ENCODE data around the gene DCAF6.
"Not testable (repeated sequence)": the region's sequence is repeated elsewhere in the genome, so short reads cannot be mapped to it uniquely, and the experiment has no call there.

The DCAF6 gene

GRCh38 chr1:167936068-167936929, at the start of gene DCAF6:
TSS of gene DCAF6 (plus strand) at chr1:167936683. CDS start at chr1:167936912, 229 bp downstream.
- peak; percentile 99 for DNase-seq

GRCh38 chr1:167887187-167887586, 49.3 kb upstream of the DCAF6 start:
- not testable (repeated sequence) for DNase-seq

GRCh38 chr1:167890400-167890799, 46.1 kb upstream of the DCAF6 start:
- DNase-seq: no peak

- no peak for DNase-seq
Observed at GRCh38 chr1:167893798-167894197, 42.7 kb upstream of the DCAF6 start.

GRCh38 chr1:167898578-167899222, 37.8 kb upstream of the DCAF6 start:
- DNase-seq: no peak

- DNase-seq: no peak
Observed at GRCh38 chr1:167899253-167899681, 37.2 kb upstream of the DCAF6 start.

GRCh38 chr1:167900907-167901306, 35.6 kb upstream of the DCAF6 start:
- no peak for DNase-seq

GRCh38 chr1:167904652-167905130, 31.8 kb upstream of the DCAF6 start:
- no peak for DNase-seq

- DNase-seq: no peak
Observed at GRCh38 chr1:167905182-167905581, 31.3 kb upstream of the DCAF6 start.

GRCh38 chr1:167905671-167906070, 30.8 kb upstream of the DCAF6 start:
- no peak for DNase-seq

GRCh38 chr1:167909691-167910180, 26.7 kb upstream of the DCAF6 start:
- DNase-seq: no peak

- no peak for DNase-seq
Observed at GRCh38 chr1:167910530-167910929, 26.0 kb upstream of the DCAF6 start.

GRCh38 chr1:167911413-167911812, 25.1 kb upstream of the DCAF6 start:
- no peak for DNase-seq

- no peak for DNase-seq
Observed at GRCh38 chr1:167912294-167912693, 24.2 kb upstream of the DCAF6 start.

GRCh38 chr1:167913895-167914496, 22.5 kb upstream of the DCAF6 start, which contains the start of gene ADCY10:
TSS of gene ADCY10 (minus strand) at chr1:167914134. CDS start at chr1:167905140, 8,994 bp downstream.
- no peak for DNase-seq

- DNase-seq: no peak
Observed at GRCh38 chr1:167915569-167915968, 20.9 kb upstream of the DCAF6 start.

- DNase-seq: no peak
Observed at GRCh38 chr1:167916766-167917511, 19.5 kb upstream of the DCAF6 start.

- no peak for DNase-seq
Observed at GRCh38 chr1:167922023-167922422, 14.5 kb upstream of the DCAF6 start.

- DNase-seq: no peak
Observed at GRCh38 chr1:167922611-167923074, 13.8 kb upstream of the DCAF6 start.

- no peak for DNase-seq
Observed at GRCh38 chr1:167923324-167924056, 13.0 kb upstream of the DCAF6 start.

- DNase-seq: no peak
Observed at GRCh38 chr1:167924102-167924501, 12.4 kb upstream of the DCAF6 start.
